HG02973 (cell line): ENCODE measurements around the gene BAZ2A.
"Not testable (repeated sequence)": the region's sequence is repeated elsewhere in the genome, so short reads cannot be mapped to it uniquely, and the experiment has no call there.

ENCODE experiments used
- ATAC-seq: cut with Tn5 transposase; IDR thresholded peaks from one replicate; pipeline ENCODE4 v1.9.1; 2021; ENCODE audit warnings: moderate library complexity; ENCODE audit not compliant: unreplicated experiment

Gene BAZ2A

DNA sequence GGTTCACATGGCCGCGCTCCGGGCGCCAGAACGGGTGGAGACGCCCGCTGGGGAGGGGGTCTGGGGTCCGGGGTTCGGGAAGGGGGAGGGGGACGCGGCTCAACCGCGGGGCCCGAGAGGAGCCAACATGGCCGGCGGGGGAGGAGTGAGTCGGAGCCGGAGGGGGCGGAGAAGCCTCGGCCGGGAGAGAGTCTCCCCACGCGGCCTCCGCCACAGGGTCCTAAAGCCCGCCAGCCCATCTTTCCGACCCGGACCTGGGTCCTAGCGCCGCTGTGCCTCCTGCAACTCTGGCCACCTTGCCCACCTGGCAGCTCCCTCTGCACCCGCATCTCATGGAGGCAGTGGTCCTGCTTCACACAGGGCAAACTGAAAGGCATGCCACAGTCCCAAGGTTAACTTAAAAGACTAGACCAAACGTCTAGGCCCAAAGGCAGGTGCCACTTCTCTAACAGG is at the start of gene BAZ2A:
BAZ2A (minus strand) TSS at position 147 of the 453 bp plus-strand sequence. CDS start 12,796 bp downstream, outside the sequence.
- ATAC-seq = peak; percentile 54

DNA sequence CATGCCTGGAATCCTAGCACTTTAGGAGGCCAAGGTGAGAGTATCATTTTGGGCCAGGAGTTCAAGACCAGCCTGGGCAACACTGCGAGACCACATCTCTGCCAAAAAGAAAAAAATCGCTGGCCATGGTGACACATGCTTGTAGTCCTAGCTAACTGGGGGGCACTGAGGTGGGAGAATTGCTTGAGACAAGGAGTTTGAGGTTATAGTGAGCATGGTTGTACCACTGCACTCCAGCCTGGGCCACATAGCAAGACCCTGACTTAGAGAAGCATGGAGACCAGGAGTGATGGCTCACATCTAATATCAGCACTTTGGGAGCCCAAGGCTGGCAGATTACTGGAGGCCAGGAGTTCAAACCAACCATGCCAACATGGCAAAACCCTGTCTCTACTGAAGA is 48.7 kb upstream of the BAZ2A start:
- ATAC-seq = no peak

DNA sequence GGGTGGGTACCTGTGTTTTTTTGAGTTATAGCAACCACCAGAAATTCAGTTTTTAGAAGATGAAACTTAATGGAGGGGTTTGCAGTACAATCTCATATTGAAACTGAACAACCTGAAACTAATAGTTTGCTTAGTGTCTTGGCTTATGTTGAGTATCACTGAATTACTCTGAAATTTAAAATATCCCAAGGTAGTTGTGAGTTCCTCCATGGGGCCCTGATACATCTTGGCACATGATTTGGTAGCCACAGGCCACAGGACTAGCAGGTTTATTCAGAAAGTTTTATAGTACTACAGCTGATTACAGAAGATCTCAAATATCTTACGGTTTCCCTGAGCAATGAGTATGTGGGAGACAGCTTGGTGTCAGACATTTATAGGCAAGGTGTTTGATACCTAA is 47.6 kb upstream of the BAZ2A start:
- peak; percentile 80 for ATAC-seq

DNA sequence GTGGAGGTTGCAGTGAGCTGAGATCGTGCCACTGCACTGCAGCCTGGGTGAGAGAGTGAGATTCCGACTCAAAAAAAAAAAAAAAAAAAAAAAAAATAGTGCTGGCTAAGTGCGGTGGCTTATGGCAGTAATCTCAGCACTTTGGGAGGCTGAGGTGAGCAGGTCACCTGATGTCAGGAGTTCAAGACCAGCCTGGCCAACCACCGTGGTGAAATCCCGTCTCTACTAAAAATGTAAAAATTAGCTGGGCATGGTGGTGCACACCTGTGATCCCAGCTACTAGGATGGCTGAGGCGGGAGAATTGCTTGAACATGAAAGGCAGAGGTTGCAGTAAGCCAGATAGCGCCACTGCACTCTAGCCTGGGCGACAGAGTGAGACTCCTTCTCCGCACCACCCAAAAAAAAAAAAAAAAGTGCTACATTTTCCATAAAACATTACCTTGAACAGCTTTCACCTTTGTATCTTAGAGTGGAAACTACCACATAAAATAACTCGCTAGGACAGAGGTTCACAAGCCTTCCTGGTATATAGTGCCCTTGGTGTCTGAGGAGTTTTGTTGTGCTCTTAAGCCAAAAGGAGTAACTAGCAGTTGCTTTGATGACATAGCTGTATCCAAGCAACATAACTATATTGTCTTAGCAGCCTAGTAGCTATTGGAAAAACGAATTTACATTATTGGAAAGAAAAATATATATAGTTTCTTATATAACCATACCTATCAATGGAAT is 46.9 kb upstream of the BAZ2A start:
- ATAC-seq = no peak

DNA sequence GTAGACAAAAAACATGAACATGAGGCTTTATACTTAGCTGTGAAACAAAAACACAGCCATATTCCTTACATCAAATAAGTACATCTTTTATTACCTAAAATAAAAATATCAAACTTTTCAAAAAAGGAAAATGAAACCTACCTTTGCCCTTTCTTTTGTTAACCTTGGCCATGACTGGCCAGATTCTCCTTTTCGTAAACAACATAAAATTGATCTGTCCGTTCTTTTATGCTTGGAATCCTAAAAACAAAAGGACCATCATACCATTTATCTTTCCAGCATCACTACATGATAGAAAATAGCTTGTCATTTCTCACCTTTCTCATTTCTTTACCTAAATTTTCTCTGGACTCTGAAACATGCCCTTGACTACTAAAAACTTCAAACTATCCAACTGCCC is 41.5 kb upstream of the BAZ2A start:
- no peak for ATAC-seq

DNA sequence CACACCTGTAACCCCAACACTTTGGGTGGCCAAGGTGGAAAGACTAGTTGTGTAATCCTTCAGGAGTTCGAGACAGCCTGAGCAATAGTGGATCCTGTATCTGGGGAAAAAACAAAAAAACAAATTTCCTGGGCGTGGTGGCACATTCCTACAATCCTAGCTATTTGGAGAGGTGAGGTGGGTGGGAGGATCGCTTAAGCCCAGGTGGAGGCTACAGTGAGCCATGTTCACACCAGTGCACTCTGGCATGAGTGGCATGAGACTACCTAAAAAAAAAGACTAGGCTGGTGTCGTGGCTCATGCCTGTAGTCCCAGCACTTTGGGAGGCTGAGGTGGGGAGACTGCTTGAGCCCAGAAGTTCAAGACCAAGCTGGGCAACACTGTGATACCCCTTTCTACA is 40.7 kb upstream of the BAZ2A start:
- no peak for ATAC-seq

DNA sequence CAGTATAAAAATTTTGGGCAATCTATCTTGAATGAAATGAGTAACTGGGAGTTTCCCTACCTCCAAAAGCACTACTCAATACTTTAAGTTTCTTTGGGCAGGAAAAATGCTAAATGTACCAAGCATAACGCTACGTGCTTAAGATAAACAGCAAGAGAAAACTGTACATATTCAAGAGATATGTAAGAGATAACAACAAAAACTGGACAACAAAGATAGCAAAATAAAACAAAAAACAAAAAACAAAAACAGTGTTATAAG is 38.0 kb upstream of the BAZ2A start:
- no peak for ATAC-seq

DNA sequence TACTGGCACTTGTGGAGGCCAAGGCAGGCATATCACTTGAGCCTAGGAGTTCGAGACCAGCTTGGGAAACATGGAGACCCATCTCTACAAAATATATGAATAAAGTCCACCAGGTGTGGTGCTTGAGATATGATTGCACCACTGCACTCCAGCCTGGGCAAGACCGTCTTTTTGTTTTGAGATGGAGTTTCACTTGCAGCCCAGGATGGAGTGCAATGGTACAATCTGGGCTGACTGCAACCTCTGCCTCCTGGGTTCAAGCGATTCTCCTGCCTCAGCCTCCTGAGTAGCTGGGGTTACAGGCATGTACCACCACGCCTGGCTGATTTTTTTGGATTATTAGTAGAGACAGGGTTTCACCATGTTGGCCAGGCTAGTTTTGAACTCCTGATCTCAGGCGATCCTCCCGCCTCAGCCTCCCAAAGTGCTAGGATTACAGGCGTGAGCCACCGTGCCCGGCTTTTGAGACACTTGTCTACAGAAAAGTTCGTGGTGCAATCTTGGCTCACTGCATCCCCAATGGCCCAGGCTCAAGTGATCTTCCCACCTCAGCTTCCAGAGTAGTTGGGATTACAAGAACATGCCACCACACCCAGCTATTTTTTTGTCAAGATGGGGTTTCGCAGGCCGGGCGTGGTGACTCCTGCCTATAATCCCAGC is 32.0 kb upstream of the BAZ2A start:
- no peak for ATAC-seq

DNA sequence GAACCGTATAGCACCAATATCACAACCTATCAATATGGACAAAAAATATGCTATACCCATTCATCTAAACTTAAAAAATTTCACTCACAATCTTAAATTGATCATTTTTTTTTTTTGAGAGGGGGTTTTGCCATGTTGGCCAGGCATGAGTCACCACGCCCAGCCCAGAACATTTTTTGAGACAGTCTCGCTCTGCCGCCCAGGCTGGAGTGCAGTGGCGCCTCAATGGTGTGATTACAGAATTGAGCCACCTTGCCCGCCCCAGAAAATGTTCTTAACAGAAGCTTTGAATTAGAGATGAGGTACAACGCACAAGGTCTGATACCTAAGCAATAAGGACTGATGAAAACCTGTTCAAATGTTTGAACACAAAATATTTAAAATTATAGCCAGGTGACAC is 31.4 kb upstream of the BAZ2A start:
- no peak for ATAC-seq

DNA sequence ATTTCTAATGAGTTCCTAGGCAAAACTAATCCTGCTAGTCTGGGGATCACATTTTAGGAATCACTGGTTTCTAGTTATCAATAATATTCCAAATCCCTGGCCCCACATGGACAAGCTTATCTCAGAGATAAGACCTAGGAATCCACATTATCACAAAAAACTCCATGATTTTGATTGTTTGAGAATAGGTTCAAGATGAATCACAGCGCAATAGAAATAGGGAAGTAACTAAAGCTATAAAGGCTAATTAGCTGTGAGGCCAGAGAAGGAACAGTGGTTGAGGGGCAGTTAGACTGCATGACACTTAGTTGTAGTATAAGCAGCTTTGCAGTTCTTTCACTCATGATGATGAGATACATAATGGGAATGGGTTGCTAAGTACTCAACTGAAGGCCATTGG is 28.8 kb upstream of the BAZ2A start:
- no peak for ATAC-seq

DNA sequence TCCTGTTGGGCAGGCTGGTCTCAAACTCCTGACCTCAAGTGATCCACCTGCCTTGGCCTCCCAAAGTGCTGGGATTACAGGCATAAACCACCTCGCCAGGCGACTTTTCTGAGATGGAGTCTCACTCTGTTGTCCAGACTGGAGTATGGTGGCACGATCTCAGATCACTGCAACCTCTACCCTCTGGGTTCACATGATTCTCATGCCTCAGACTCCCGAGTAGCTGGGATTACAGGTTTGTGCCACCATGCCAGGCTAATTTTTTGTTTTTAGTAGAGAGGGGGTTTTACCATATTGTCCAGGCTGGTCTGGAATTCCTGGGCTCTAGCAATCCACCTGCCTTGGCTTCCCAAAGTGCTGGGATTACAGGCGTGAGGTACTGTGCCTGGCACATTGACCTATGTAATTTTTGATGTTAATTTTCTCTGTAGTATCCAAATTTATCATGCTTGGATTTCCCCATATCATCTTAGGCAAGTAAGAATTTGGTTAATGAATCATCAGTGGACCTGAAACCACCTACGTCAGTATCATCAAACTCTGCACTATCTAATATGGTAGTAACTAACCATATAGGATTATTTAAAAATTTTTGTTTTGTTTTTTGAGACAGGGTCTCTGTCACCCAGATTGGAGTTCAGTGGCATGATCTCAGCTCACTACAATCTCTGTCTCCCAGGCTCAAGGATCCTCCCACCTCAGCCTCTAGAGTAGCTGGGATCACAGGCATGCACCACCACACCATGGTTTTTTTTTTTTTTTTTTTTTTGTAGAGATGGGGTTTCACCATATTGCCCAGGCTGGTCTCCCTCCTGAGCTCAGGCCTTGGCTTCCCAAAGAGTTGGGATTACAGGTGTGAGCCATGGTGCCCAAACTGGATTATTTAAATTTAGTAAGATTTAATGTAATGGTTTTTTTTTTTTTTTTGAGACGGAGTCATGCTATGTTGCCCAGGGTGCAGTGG is 27.6 kb upstream of the BAZ2A start:
- no peak for ATAC-seq

DNA sequence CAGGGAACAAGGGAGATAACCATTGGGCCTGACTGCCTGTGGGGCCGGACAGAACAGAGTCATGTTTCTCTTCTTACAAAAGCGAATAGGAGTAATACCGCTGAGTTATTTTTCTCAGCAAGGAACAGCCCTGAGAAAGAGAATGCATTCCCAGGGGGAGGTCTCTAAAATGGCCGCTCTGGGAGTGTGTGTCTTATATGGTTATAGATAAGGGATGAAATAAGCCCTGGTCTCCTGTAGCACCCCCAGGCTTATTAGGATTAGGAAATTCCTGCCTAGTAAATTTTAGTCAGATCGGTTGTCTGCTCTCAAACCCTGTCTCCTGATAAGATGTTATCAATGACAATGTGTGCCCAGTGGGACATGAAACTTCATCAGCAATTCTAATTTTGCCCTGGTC is 23.7 kb upstream of the BAZ2A start:
- ATAC-seq = not testable (repeated sequence)

DNA sequence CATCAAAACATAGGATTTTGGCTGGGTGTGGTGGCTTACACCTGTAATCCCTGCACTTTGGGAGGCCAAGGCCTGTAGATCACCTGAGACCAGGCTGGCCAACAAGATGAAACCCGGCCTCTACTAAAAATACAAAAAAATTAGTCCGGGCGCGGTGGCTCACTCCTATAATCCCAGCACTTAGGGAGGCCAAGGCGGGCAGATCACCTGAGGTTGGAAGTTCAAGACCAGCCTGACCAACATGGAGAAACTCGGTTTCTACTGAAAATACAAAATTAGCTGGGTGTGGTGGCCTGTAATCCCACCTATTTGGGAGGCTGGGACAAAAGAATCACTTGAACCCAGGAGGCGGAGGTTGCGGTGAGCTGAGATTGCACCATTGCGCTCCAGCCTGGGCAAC is 17.9 kb upstream of the BAZ2A start:
- not testable (repeated sequence) for ATAC-seq

DNA sequence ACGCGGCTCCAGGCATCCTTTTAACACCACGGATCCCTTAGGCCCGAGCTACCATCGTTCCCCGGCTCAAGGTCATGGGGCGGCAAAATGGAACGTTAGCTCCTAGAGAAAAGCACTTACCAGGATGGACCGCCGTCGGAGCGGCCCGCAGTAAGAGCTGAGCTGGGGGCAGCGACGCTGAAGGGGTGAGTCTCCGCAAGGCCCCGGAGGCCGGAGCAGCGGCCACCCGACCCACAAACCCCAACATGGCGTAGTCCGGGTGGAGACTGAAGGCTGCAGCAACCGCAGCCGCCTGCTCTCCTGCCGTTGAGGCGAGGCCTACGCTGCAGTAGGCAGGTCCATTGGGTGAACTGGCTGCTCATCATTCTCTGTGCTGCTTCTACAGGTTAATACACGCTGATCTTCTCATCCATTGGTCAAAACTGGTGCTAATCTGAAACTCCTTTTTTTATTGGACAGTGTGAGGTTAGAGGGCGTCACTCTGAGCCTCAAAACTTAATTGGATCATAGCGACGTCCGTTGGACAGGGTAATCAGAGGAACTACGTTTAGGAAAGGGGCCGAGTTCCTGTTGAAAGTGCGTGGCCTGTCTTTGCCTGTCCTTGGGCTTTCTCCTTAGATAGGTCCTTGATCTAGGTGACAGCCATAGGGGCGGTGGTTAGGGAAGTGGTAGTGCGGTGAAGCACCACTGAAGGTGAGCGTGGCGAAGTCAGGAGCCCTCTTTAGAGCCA is 15.8 kb upstream of the BAZ2A start, which contains the start of gene ATP5F1B:
ATP5F1B (minus strand) TSS at position 268 of the 730 bp plus-strand sequence; CDS start at position 247, 21 bp downstream.
- ATAC-seq = peak; percentile 98

DNA sequence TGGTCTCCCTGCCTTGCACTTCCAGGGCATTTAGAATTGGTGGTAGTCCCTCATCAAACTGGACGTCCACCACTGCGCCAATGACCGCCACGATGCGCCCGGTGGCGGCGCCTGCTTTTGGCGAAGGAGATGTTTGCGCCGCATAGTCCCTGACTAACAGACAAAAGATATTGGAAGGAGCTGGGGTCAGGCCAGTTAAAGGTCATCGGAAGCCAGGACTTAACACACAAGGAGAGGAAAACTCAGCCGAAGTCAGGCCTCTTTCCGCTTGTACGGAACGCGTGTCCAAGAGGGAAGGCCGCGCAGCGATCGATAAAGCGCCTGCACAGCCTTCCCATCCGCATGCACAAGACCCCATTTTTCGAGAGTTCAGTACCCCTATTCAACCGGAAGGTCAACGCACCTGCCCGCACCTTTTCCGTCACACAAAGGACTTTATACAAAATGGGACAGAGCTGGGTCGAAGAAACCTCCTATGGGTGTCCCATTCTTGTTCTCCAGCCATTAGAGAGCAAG is 15.1 kb upstream of the BAZ2A start:
- ATAC-seq = no peak

DNA sequence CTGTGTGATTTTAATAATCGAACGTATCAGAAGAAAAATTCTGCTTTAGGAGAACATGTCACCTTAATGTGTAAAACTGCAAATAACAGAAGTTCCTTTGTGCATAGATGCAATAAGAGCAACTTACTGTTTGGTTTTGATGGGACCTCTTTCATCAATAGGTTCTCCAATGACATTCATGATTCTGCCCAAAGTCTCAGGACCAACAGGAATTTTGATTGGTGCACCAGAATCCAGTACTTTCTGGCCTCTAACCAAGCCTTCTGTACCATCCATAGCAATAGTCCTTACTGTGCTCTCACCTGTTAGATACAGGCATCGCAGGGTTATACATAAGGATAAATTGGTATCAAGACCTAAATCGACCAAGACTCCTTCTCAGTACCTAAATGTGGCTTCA is 14.5 kb upstream of the BAZ2A start:
- ATAC-seq = no peak

DNA sequence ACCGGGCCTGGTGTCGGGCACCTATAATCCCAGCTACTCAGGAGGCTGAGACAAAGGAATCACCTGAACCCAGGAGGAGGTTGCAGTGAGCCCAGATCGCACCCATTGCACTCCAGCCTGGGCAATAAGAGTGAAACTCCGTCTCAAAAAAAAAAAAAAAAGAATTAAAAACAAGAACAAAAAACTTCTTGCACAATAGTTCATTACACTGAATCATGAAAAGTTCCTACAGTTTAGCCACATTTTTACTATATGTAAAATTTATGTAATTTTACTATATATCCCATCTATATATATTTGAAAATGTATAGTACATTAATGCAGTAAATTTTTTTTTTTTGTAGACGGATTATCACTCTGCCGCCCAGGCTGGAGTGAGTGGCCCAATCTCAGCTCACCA is 11.1 kb upstream of the BAZ2A start:
- no peak for ATAC-seq

DNA sequence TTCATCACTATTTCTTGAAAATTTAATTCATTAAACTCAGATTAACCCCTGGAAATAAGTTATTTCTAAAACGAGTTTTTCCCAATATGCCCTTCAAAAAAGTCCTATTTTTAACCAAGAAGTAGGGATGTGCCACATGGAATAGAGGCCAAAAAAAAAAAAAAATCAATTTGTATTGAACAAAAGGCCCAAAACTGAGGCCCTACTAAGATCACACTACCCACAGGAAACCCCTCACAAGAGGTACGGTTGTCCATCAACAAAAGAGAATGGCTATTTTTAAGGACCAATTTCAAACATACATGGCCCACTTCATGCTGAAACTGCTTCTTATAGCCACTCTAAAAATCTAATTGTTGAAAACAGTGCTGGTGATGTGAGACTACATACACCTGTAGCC is 7.5 kb upstream of the BAZ2A start:
- no peak for ATAC-seq

DNA sequence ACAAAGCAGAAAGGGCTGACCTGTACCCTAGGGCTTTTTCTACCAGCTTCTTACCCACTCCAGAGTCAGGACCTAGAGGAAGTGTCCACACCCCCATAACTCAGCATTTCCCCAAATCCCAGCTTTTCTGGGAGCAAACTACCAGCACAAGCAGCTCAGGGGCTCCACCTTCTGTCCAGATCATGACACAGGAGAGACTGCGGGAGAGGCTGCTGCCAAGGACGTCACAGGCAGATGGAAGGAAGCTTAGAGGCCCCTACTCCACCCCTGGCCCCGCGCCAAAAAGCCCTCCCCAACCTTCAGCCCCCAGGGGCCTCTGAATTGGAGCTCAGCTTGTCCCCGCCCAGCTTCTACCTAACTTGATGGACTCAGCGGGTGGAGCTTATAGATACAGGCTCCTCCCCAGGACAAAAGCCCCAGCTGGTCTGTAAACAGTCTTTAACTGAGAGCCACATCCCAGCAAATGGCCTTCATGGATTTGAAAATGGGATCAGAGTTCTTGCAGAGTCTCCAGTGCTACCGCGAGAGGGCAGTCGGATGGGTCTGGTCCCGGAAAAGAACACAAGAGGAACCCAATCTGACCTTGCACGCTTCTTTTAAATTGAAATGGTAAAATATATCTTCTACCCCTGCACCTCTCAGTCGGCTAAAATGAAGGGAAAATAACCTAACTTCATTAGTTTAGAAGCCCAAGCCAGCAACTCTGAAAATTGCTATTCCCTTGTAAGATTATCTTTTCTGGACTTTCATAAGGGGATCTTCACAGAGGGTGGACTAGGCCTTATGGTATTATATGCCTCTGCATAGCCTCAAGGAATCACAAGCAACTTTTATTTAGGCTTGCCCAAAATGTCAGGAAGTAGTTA is 6.8 kb upstream of the BAZ2A start:
- ATAC-seq = peak; percentile 46
